SH-SY5Y (cell line): ENCODE results near the gene KCNT2.

Source experiments
- GATA2 ChIP-seq: IDR thresholded peaks from 2 replicates; pipeline ENCODE4 v1.6.1; 2011; ENCODE audit warnings: mild to moderate bottlenecking, low read depth, low read length
- GATA3 ChIP-seq: IDR thresholded peaks from 2 replicates; pipeline ENCODE4 v1.6.1; 2011; ENCODE audit warnings: low read depth, mild to moderate bottlenecking, low read length, moderate library complexity

DNA sequence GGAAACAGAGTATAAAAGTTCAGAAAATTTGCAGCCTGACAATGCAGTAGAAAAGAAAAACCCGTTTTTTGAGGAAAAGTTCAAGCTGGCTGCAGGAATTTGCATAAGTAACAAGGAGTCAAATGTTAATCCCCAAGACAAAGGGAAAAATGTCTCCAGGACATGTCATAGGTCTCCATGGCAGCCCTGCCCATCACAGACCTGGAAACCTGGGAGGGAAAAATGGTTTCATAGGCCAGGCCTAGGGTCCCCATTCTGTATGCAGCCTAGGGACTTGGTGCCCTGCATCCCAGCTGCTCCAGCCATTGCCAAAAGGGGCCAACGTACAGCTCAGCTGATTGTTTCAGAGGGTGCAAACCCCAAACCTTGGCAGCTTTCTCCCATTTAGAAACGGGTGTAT, 3.6 kb upstream of the KCNT2 start:
- TF ChIP-seq GATA2 (no peak), GATA3 (no peak)
